ENCODE data around the gene WNK3.

GRCh38 chrX:54281676-54282075 is 76.2 kb downstream of the WNK3 start:
- TF ChIP-seq POLR2A (IDR thresholded peaks at IDR 0.05; ENCODE audit: low read length) (no peak), GATA1 (IDR thresholded peaks at IDR 0.05; ENCODE audit: low read depth, low read length) (no peak)
